SK-N-MC (cell line): Measurements from ENCODE around the gene GPR39.
A peak's percentile ranks its signal among the peaks of the same experiment; 100 is the strongest.

Experiments used
- DNase-seq: peaks from one replicate; pipeline ENCODE4 v3.0.0-alpha.2; 2011; ENCODE audit warnings: low read depth, low spot score
- H3K27ac ChIP-seq: fragments of 200-600 bp; sonication (generic); 2 replicates; pipeline ENCODE4 v1.5.1; 2016; ENCODE audit warnings: mixed run types
- H3K36me3 ChIP-seq: fragments of 200-600 bp; sonication (generic); 2 replicates; pipeline ENCODE4 v1.6.1; 2017; ENCODE audit warnings: antibody characterized with exemption, low read length, mixed read lengths; ENCODE audit not compliant: insufficient read depth
- H3K4me3 ChIP-seq: fragments of 200-600 bp; sonication (generic); 2 replicates; pipeline ENCODE4 v1.5.1; 2016
- H3K9ac ChIP-seq: fragments of 200-600 bp; sonication (generic); 2 replicates; pipeline ENCODE4 v1.8.0; 2017; ENCODE audit warnings: mixed run types, mixed read lengths; ENCODE audit not compliant: insufficient read length
- H3K9me3 ChIP-seq: fragments of 200-600 bp; sonication (generic); 2 replicates; pipeline ENCODE4 v1.6.1; 2017; ENCODE audit warnings: low read depth, mild to moderate bottlenecking, antibody characterized with exemption, low read length, moderate library complexity, mixed read lengths
- EZH2 ChIP-seq: fragments of 200-600 bp; sonication (generic); IDR thresholded peaks from one replicate; pipeline ENCODE4 v1.6.1; 2017; ENCODE audit warnings: antibody characterized with exemption
- FOXP2 ChIP-seq: optimal IDR thresholded peaks from 2 replicates; pipeline ENCODE3; 2011; ENCODE audit warnings: mild to moderate bottlenecking, moderate library complexity; ENCODE audit not compliant: insufficient read depth; ENCODE audit errors: extremely low read length, control extremely low read depth
- POLR2AphosphoS5 ChIP-seq: IDR thresholded peaks from 2 replicates; pipeline ENCODE4 v1.6.1; 2012; ENCODE audit warnings: mild to moderate bottlenecking, low read depth, low read length, borderline replicate concordance

Gene GPR39

GRCh38 chr2:132479155-132479554 lies 62.5 kb downstream of the GPR39 start:
- Histone ChIP-seq H3K4me3 (0 out of 2 replicates have a peak overlapping the region, but pooled peaks have one; percentile 1), H3K9ac (no peak overlapping the region), H3K9me3 (no peaks in the 10 kb centered on the region), H3K36me3 (no peaks in the 10 kb centered on the region), H3K27ac (peak overlapping the region; percentile 79)
- TF ChIP-seq EZH2 (no peak), FOXP2 (no peak), POLR2AphosphoS5 (no peak)
- DNase-seq, result no peak

- no peak for TF ChIP-seq FOXP2
- no peak for TF ChIP-seq POLR2AphosphoS5
- TF ChIP-seq EZH2, result no peak
- no peak for DNase-seq
- no peak overlapping the region for H3K27ac ChIP-seq
- H3K9ac ChIP-seq, result no peak overlapping the region
- no peaks in the 10 kb centered on the region for H3K9me3 ChIP-seq
- H3K4me3 ChIP-seq, result no peak overlapping the region
- H3K36me3 ChIP-seq, result no peaks in the 10 kb centered on the region
Measured at GRCh38 chr2:132482821-132483220, 66.2 kb downstream of the GPR39 start.

- no peak overlapping the region for H3K27ac ChIP-seq
- H3K4me3 ChIP-seq, result no peak overlapping the region
- H3K36me3 ChIP-seq, result no peaks in the 10 kb centered on the region
- TF ChIP-seq POLR2AphosphoS5, result no peak
- no peak for TF ChIP-seq FOXP2
- TF ChIP-seq EZH2, result no peak
- no peak overlapping the region for H3K9ac ChIP-seq
- H3K9me3 ChIP-seq, result no peaks in the 10 kb centered on the region
- DNase-seq, result no peak
Measured at GRCh38 chr2:132484144-132484543, 67.5 kb downstream of the GPR39 start.

GRCh38 chr2:132488491-132488890 lies 71.9 kb downstream of the GPR39 start:
- H3K4me3 ChIP-seq, result no peak overlapping the region
- no peak overlapping the region for H3K27ac ChIP-seq
- DNase-seq, result no peak
- H3K36me3 ChIP-seq, result no peaks in the 10 kb centered on the region
- no peak for TF ChIP-seq EZH2
- no peak overlapping the region for H3K9ac ChIP-seq
- H3K9me3 ChIP-seq, result no peaks in the 10 kb centered on the region

- Histone ChIP-seq H3K4me3 (no peak overlapping the region), H3K9ac (no peak overlapping the region), H3K27ac (no peak overlapping the region), H3K9me3 (no peaks in the 10 kb centered on the region), H3K36me3 (no peaks in the 10 kb centered on the region)
- no peak for DNase-seq
- TF ChIP-seq FOXP2 (no peak), EZH2 (no peak), POLR2AphosphoS5 (no peak)
Measured at GRCh38 chr2:132489150-132489549, 72.5 kb downstream of the GPR39 start.

GRCh38 chr2:132495881-132496280 lies 79.3 kb downstream of the GPR39 start:
- no peak for DNase-seq

GRCh38 chr2:132496555-132496954 lies 80.0 kb downstream of the GPR39 start:
- H3K27ac ChIP-seq, result no peak overlapping the region
- H3K9ac ChIP-seq, result no peak overlapping the region
- no peak for DNase-seq
- no peaks in the 10 kb centered on the region for H3K36me3 ChIP-seq
- no peak overlapping the region for H3K4me3 ChIP-seq
- TF ChIP-seq FOXP2 (no peak), EZH2 (no peak), POLR2AphosphoS5 (no peak)
- no peaks in the 10 kb centered on the region for H3K9me3 ChIP-seq

More at GRCh38 chr2:132495881-132496280, 79.3 kb downstream of the GPR39 start:
- Histone ChIP-seq H3K9me3 (no peaks in the 10 kb centered on the region), H3K4me3 (no peak overlapping the region), H3K27ac (no peak overlapping the region), H3K9ac (no peak overlapping the region), H3K36me3 (no peaks in the 10 kb centered on the region)
- TF ChIP-seq EZH2, result no peak
- no peak for TF ChIP-seq POLR2AphosphoS5
- no peak for TF ChIP-seq FOXP2

GRCh38 chr2:132497591-132497990 lies 81.0 kb downstream of the GPR39 start:
- DNase-seq, result no peak
- H3K36me3 ChIP-seq, result no peaks in the 10 kb centered on the region
- no peak overlapping the region for H3K9ac ChIP-seq
- no peak overlapping the region for H3K27ac ChIP-seq
- H3K9me3 ChIP-seq, result no peaks in the 10 kb centered on the region; the same call in 1 of the 2 replicates
- H3K4me3 ChIP-seq, result no peak overlapping the region
- TF ChIP-seq POLR2AphosphoS5 (no peak), EZH2 (no peak), FOXP2 (no peak)

GRCh38 chr2:132503701-132504100 lies 87.1 kb downstream of the GPR39 start:
- no peak overlapping the region for H3K27ac ChIP-seq
- no peak for TF ChIP-seq FOXP2
- TF ChIP-seq POLR2AphosphoS5, result no peak
- TF ChIP-seq EZH2, result no peak
- DNase-seq, result no peak
- H3K4me3 ChIP-seq, result no peak overlapping the region
- no peaks in the 10 kb centered on the region for H3K36me3 ChIP-seq
- no peak overlapping the region for H3K9ac ChIP-seq
- H3K9me3 ChIP-seq, result peaks cover 6% of the 10 kb centered on the region; the same call in 1 of the 2 replicates
